ENCODE results near the gene VTI1B. TPM values are rescaled to one million over a fixed set of nuclear protein-coding genes. Genes with fewer than 3 reads are reported as not detected.

Gene VTI1B
- total and polyA plus RNA-seq, 2 donors (not counting 1 experiment from before 2014, with no cell fraction given), result 19.5 to 58.8 TPM

DNA sequence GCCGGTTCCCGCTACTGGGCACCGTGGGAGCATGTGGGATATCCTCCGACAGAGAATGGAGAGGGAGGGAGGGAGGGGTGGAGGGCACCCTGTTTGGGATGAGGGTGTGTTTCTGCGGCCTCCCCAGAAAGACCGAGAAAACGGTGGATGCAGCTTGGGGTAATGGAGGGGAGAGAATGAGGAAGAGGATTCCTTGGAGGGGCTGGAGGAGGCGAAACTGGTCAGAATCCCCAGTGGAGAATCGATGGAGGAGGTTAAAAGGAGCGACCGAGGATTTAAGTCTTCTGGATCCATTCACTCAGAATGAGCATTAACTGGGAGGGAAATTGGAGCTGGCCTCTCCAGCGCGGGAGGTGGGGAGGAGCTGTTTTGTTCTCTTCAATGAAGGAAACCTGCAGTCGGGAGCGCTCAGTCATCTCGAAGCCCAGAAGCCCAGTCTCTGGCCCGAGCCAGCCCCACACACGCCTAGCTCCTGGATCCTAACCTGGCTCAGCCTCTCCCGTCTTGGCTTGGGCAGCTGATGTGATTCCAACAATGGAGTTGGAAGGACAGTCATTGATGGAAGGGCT lies 54.1 kb downstream of the VTI1B start:
- ATAC-seq (ENCODE audit: low read depth) (no peak), DNase-seq (peak; percentile 34)
- ChIA-PET CTCF (interaction anchor here (0.6 to 2.0 kb wide), 10 partner anchors 8 to 84 kb away, joined by 3 to 7 read pairs (median 4); partner anchors contain the start of gene PIGH), POLR2A (interaction anchor here (0.6 to 3.0 kb wide), 4 partner anchors 20 to 1172 kb away, joined by 3 to 11 read pairs (median 4); partner anchors contain the start of genes PIGH and VTI1B)
- Mint-ChIP-seq H3K27me3 (no peaks in the 10 kb centered on the region), H3K27ac (no peak overlapping the region), H3K4me3 (peak overlapping the region; percentile 92), H3K4me1 (peaks cover 23% of the 10 kb centered on the region), H3K9me3 (ENCODE audit: insufficient read depth) (no peaks in the 10 kb centered on the region)
- no peak for TF ChIP-seq EZH2 (IDR thresholded peaks at IDR 0.05; ENCODE audit: borderline replicate concordance, insufficient read depth, low read depth, low read length, poor library complexity, severe bottlenecking)
- TF ChIP-seq, protein P1, sequence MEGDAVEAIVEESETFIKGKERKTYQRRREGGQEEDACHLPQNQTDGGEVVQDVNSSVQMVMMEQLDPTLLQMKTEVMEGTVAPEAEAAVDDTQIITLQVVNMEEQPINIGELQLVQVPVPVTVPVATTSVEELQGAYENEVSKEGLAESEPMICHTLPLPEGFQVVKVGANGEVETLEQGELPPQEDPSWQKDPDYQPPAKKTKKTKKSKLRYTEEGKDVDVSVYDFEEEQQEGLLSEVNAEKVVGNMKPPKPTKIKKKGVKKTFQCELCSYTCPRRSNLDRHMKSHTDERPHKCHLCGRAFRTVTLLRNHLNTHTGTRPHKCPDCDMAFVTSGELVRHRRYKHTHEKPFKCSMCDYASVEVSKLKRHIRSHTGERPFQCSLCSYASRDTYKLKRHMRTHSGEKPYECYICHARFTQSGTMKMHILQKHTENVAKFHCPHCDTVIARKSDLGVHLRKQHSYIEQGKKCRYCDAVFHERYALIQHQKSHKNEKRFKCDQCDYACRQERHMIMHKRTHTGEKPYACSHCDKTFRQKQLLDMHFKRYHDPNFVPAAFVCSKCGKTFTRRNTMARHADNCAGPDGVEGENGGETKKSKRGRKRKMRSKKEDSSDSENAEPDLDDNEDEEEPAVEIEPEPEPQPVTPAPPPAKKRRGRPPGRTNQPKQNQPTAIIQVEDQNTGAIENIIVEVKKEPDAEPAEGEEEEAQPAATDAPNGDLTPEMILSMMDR (IDR thresholded peaks at IDR 0.05), result no peak
- Histone ChIP-seq H2AFZ (ENCODE audit: insufficient read depth, low read depth, low read length, poor library complexity, severe bottlenecking) (peak overlapping the region; percentile 95), H3K4me2 (replicated peaks; ENCODE audit: low read depth, low read length, poor library complexity, severe bottlenecking) (peak overlapping the region; percentile 97), H3K27ac (ENCODE audit: low read length in 2 of 2) (peak overlapping the region in 1 of 2 donors; percentile 78), H3K9me3 (ENCODE audit: control extremely low read depth in 1 of 3, control insufficient read depth in 2 of 3, insufficient read depth in 1 of 3, low read length in 2 of 3) (no peaks in the 10 kb centered on the region), H3K27me3 (replicated peaks in 1 of 4; ENCODE audit: control extremely low read depth in 1 of 4, control insufficient read depth in 3 of 4, insufficient read depth in 4 of 4, low read length in 3 of 4) (peaks cover 0 to 4% (median 0%) of the 10 kb centered on the region in 4 experiments), H3K36me3 (replicated peaks in 1 of 2; ENCODE audit: control extremely low read depth in 1 of 2, control insufficient read depth in 1 of 2, extremely low read depth in 1 of 2, insufficient read depth in 2 of 2, low read length in 1 of 2) (no peaks in the 10 kb centered on the region), H4K20me1 (ENCODE audit: control insufficient read depth, insufficient read depth, low read length, poor library complexity, severe bottlenecking) (no peaks in the 10 kb centered on the region), H3K79me2 (ENCODE audit: control insufficient read depth, insufficient read depth, low read length) (no peaks in the 10 kb centered on the region), H3K4me3 (ENCODE audit: control extremely low read depth in 1 of 5, extremely low read depth in 1 of 5, insufficient read depth in 1 of 5, low read depth in 2 of 5, low read length in 4 of 5) (peak overlapping the region; percentile 2 to 94 (median 81)), H3K9ac (ENCODE audit: low read length) (peak overlapping the region; percentile 71), H3K4me1 (ENCODE audit: control insufficient read depth in 2 of 2, insufficient read depth in 2 of 2, low read length in 2 of 2) (peaks cover 12 to 18% of the 10 kb centered on the region in 2 donors)
- intact Hi-C loops (cut with micrococcal nuclease), result no loop called here
- WGBS (ENCODE audit: insufficient coverage), result 13% methylated on average over 19 of the region's 19 CpGs

Data from B cell (primary cell).